Activated B cell treated with CpG ODN at 0.5 μM for 24 hours (primary cell): ENCODE measurements around the gene ZSCAN32. TPM values are rescaled to one million over a fixed set of nuclear protein-coding genes. Genes with fewer than 3 reads are reported as not detected.

Experiments used
- ATAC-seq: fragments of 200-7000 bp; cut with Tn5 transposase; one replicate; pipeline ENCODE4 v1.10.0; 2021; ENCODE audit warnings: low read depth, mild to moderate bottlenecking, moderate library complexity
- CTCF ChIA-PET: fragments of 350-600 bp; sonication (Branson Sonifier 250); formaldehyde crosslinking; loops from one replicate; lab custom pipeline; 2021; ENCODE audit warnings: antibody characterized with exemption; lab: Charles Lee
- POLR2A ChIA-PET: fragments of 350-600 bp; sonication (Branson Sonifier 250); formaldehyde crosslinking; loops from one replicate; lab custom pipeline; 2021; ENCODE audit warnings: antibody characterized with exemption; lab: Charles Lee
- DNase-seq: peaks from one replicate; pipeline ENCODE4 v3.0.0; 2022
- H3K27ac Mint-ChIP-seq: one replicate; pipeline ENCODE4 v1.8.0; 2020; ENCODE audit warnings: mixed read lengths
- H3K27me3 Mint-ChIP-seq: one replicate; pipeline ENCODE4 v1.8.0; 2021; ENCODE audit warnings: mixed read lengths
- H3K36me3 Mint-ChIP-seq: one replicate; pipeline ENCODE4 v1.8.0; 2021; ENCODE audit warnings: low read depth, mixed read lengths
- H3K4me1 Mint-ChIP-seq: one replicate; pipeline ENCODE4 v1.8.0; 2021; ENCODE audit warnings: mixed read lengths
- H3K4me3 Mint-ChIP-seq: one replicate; pipeline ENCODE4 v1.8.0; 2020; ENCODE audit warnings: mild to moderate bottlenecking, mixed read lengths
- H3K9me3 Mint-ChIP-seq: one replicate; pipeline ENCODE4 v1.8.0; 2020; ENCODE audit warnings: mixed read lengths
- CTCF ChIP-seq: fragments of 200-600 bp; IDR thresholded peaks from one replicate; pipeline ENCODE4 v1.8.0; 2022; ENCODE audit warnings: antibody characterized with exemption, mild to moderate bottlenecking
- intact Hi-C: fragments of 100-400 bp; cut with micrococcal nuclease; formaldehyde crosslinking; loops from one replicate; pipeline ENCODE4 v1.15.1; 2024
- total RNA-seq: library from RNA; stranded (reverse); gene quantifications from 2 replicates; pipeline ENCODE4 v1.2.3, GENCODE V29; 2022

Gene ZSCAN32
- total RNA-seq, 1 donor from 2014 or later, result 21.7 TPM

GRCh38 chr16:3362931-3363330 is 37.9 kb downstream of the ZSCAN32 start:
- ATAC-seq (no peak), DNase-seq (no peak)
- Mint-ChIP-seq H3K36me3 (peaks cover 5% of the 10 kb centered on the region), H3K27me3 (peaks cover 9% of the 10 kb centered on the region), H3K4me1 (peaks cover 12% of the 10 kb centered on the region), H3K27ac (no peak overlapping the region), H3K9me3 (peaks cover 10% of the 10 kb centered on the region), H3K4me3 (no peak overlapping the region)
- POLR2A ChIA-PET, result no interaction called here
- TF ChIP-seq CTCF, result no peak
- intact Hi-C loops, result loop anchor here (5.0 kb wide), 1 partner anchor 56 kb away; the partner anchor contains the start of genes TIGD7 and ZNF75A
- CTCF ChIA-PET, result no interaction called here

GRCh38 chr16:3358871-3359270 is 41.9 kb downstream of the ZSCAN32 start:
- Mint-ChIP-seq H3K4me1 (no peaks in the 10 kb centered on the region), H3K9me3 (peaks cover 3% of the 10 kb centered on the region), H3K36me3 (peaks cover 4% of the 10 kb centered on the region), H3K27ac (no peak overlapping the region), H3K27me3 (peaks cover 9% of the 10 kb centered on the region), H3K4me3 (no peak overlapping the region)
- DNase-seq (no peak), ATAC-seq (no peak)
- intact Hi-C loops, result no loop called here
- ChIA-PET POLR2A (no interaction called here), CTCF (no interaction called here)
- no peak for TF ChIP-seq CTCF

- Mint-ChIP-seq H3K9me3 (no peaks in the 10 kb centered on the region), H3K27ac (no peak overlapping the region), H3K27me3 (peaks cover 5% of the 10 kb centered on the region), H3K36me3 (peaks cover 4% of the 10 kb centered on the region), H3K4me3 (no peak overlapping the region), H3K4me1 (peaks cover 3% of the 10 kb centered on the region)
- ChIA-PET POLR2A (interaction anchor here (0.5 kb wide), 1 partner anchor 54 kb away, joined by 4 read pairs; no protein-coding TSS in a partner anchor), CTCF (no interaction called here)
- TF ChIP-seq CTCF, result no peak
- ATAC-seq (no peak), DNase-seq (no peak)
- intact Hi-C loops, result no loop called here
Measured at GRCh38 chr16:3356118-3356517, 44.7 kb downstream of the ZSCAN32 start.

GRCh38 chr16:3355589-3355988 is 45.2 kb downstream of the ZSCAN32 start, which contains the start of gene OR2C1:
Gene OR2C1 (plus strand): TSS chr16:3355889. CDS start chr16:3355941, 52 bp downstream.
- no peaks in the 10 kb centered on the region for H3K9me3 Mint-ChIP-seq
- H3K27ac Mint-ChIP-seq, result no peak within 1 kb of the TSS
- POLR2A ChIA-PET, result interaction anchor here (0.5 kb wide), 1 partner anchor 53 kb away, joined by 4 read pairs; no protein-coding TSS in a partner anchor
- peaks cover under 1% of the 10 kb centered on the region for H3K27me3 Mint-ChIP-seq
- DNase-seq (no peak), ATAC-seq (no peak)
- TF ChIP-seq CTCF, result no peak
- H3K36me3 Mint-ChIP-seq, result peaks cover 4% of the 10 kb centered on the region
- CTCF ChIA-PET, result no interaction called here
- peaks cover 3% of the 10 kb centered on the region for H3K4me1 Mint-ChIP-seq
- no peak within 1 kb of the TSS for H3K4me3 Mint-ChIP-seq
- intact Hi-C loops, result no loop called here

- no peak for TF ChIP-seq CTCF
- no peak overlapping the region for H3K27ac Mint-ChIP-seq
- H3K27me3 Mint-ChIP-seq, result no peaks in the 10 kb centered on the region
- no peak overlapping the region for H3K4me3 Mint-ChIP-seq
- H3K4me1 Mint-ChIP-seq, result peaks cover 6% of the 10 kb centered on the region
- DNase-seq (no peak), ATAC-seq (no peak)
- no peaks in the 10 kb centered on the region for H3K36me3 Mint-ChIP-seq
- ChIA-PET CTCF (no interaction called here), POLR2A (no interaction called here)
- intact Hi-C loops, result no loop called here
- peaks cover 2% of the 10 kb centered on the region for H3K9me3 Mint-ChIP-seq
Measured at GRCh38 chr16:3349175-3349574, 51.6 kb downstream of the ZSCAN32 start.
